NT2/D1 (cell line): ENCODE measurements around the gene ITPR2.

Experiments
- DNase-seq: peaks from one replicate; pipeline ENCODE4 v3.0.0-alpha.2; 2011; ENCODE audit warnings: low read depth, low spot score
- H3K27me3 ChIP-seq: 2 replicates; pipeline ENCODE4 v1.6.0; 2011; ENCODE audit warnings: mild to moderate bottlenecking; ENCODE audit not compliant: insufficient read length, insufficient read depth
- H3K36me3 ChIP-seq: 2 replicates; pipeline ENCODE4 v1.6.1; 2011; ENCODE audit warnings: mild to moderate bottlenecking, low read length, mixed read lengths; ENCODE audit not compliant: insufficient read depth, insufficient read length
- H3K4me1 ChIP-seq: 2 replicates; pipeline ENCODE4 v1.5.1; 2011; ENCODE audit not compliant: insufficient read depth, insufficient read length
- H3K4me3 ChIP-seq: 2 replicates; pipeline ENCODE4 v1.5.1; 2011; ENCODE audit warnings: low read depth; ENCODE audit not compliant: insufficient read length
- H3K9ac ChIP-seq: 2 replicates; pipeline ENCODE4 v1.6.0; 2011; ENCODE audit warnings: low read depth; ENCODE audit not compliant: insufficient read length
- H3K9me3 ChIP-seq: 2 replicates; pipeline ENCODE4 v1.5.1; 2011; ENCODE audit warnings: mild to moderate bottlenecking, low read length; ENCODE audit not compliant: insufficient read depth
- SUZ12 ChIP-seq: IDR thresholded peaks from 2 replicates; pipeline ENCODE4 v1.6.1; 2011; ENCODE audit not compliant: insufficient read length, insufficient read depth; ENCODE audit errors: extremely low read depth
- YY1 ChIP-seq: IDR thresholded peaks from 2 replicates; pipeline ENCODE4 v1.6.1; 2011; ENCODE audit not compliant: insufficient read length, insufficient read depth
- ZNF274 ChIP-seq: IDR thresholded peaks from 2 replicates; pipeline ENCODE4 v1.6.1; 2011; ENCODE audit warnings: mild to moderate bottlenecking, low read depth, low read length

The ITPR2 gene

GRCh38 chr12:26551385-26551784, 281.6 kb downstream of the ITPR2 start:
- H3K36me3 ChIP-seq, result no peaks in the 10 kb centered on the region

DNA sequence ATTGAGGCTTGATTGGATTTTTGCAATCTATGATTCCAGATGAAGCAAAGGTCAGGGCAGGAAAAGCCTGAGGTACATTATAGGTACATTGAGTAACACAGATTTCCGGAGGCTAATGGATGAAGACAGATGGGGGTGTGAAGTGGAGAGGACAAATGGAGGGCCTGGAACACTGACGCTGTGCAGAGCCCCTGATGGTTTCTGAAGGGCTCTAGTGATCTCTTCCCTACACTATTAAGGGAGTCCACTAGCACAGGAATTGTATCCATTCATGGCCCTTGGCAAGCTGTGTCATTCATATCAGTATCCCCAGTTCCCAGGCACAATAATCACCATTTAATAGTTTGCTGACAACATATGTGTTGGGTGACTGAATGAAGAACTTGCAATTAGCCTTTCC, 284.8 kb downstream of the ITPR2 start:
- peaks cover 11% of the 10 kb centered on the region; the same call in 1 of the 2 replicates for H3K9me3 ChIP-seq
- H3K27me3 ChIP-seq, result no peaks in the 10 kb centered on the region
- no peaks in the 10 kb centered on the region for H3K36me3 ChIP-seq
- DNase-seq, result no peak
- no peak overlapping the region for H3K4me3 ChIP-seq
- H3K9ac ChIP-seq, result no peak overlapping the region
- H3K4me1 ChIP-seq, result no peaks in the 10 kb centered on the region
- TF ChIP-seq ZNF274 (no peak), SUZ12 (no peak), YY1 (no peak)

More at GRCh38 chr12:26551385-26551784, 281.6 kb downstream of the ITPR2 start:
- no peaks in the 10 kb centered on the region for H3K27me3 ChIP-seq
- H3K9me3 ChIP-seq, result no peaks in the 10 kb centered on the region
- H3K4me3 ChIP-seq, result no peak overlapping the region
- no peaks in the 10 kb centered on the region for H3K4me1 ChIP-seq
- no peak overlapping the region for H3K9ac ChIP-seq
- TF ChIP-seq YY1 (no peak), ZNF274 (no peak), SUZ12 (no peak)
- no peak for DNase-seq

DNA sequence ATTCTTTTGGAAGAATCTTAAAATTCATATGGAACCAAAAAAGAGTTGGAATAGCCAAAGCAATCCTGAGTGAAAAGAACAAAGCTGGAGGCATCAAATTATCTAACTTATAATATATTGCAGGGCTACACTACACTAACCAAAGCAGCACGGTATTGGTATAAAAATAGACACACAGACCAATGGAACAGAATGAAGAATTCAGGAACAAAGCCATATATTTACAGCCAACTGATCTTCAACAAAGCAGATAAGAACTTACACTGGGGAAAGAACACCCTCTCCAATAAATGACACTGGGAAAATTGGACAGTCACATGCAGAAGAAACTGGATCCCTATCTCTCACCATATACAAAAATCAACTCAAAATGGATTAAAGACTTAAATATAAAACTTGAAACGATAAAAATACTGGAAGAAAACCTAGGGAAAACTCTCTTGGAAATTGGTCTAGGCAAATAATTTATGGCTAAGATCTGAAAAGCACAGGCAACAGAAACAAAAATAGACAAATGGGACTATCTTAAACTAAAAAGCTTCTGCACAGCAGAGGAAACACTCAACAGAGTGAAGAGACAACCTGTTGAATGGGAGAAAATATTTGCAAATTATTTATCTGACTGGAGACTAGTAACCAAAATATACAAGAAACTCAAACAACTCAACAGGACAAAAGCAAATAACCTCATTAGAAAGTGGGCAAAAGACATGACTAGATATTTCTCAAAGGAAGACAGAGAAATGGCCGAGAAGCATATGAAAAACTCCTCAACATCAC, 286.3 kb downstream of the ITPR2 start:
- no peaks in the 10 kb centered on the region for H3K4me1 ChIP-seq
- no peak overlapping the region for H3K4me3 ChIP-seq
- no peak overlapping the region for H3K9ac ChIP-seq
- TF ChIP-seq YY1, result no peak
- TF ChIP-seq ZNF274, result no peak
- no peak for TF ChIP-seq SUZ12
- peaks cover 11% of the 10 kb centered on the region; the same call in 1 of the 2 replicates for H3K9me3 ChIP-seq
- H3K36me3 ChIP-seq, result no peaks in the 10 kb centered on the region
- no peaks in the 10 kb centered on the region for H3K27me3 ChIP-seq
- no peak for DNase-seq

GRCh38 chr12:26539131-26539530, 293.9 kb downstream of the ITPR2 start:
- Histone ChIP-seq H3K9ac (no peak overlapping the region), H3K36me3 (no peaks in the 10 kb centered on the region), H3K9me3 (no peaks in the 10 kb centered on the region), H3K27me3 (no peaks in the 10 kb centered on the region), H3K4me3 (no peak overlapping the region), H3K4me1 (peaks cover 3% of the 10 kb centered on the region)
- no peak for TF ChIP-seq ZNF274
- no peak for TF ChIP-seq YY1
- TF ChIP-seq SUZ12, result no peak
- DNase-seq, result no peak

GRCh38 chr12:26537651-26538050, 295.3 kb downstream of the ITPR2 start:
- Histone ChIP-seq H3K4me1 (peaks cover 3% of the 10 kb centered on the region), H3K36me3 (no peaks in the 10 kb centered on the region), H3K27me3 (no peaks in the 10 kb centered on the region), H3K9me3 (no peaks in the 10 kb centered on the region), H3K4me3 (no peak overlapping the region), H3K9ac (no peak overlapping the region)
- DNase-seq, result no peak
- TF ChIP-seq YY1, result no peak
- TF ChIP-seq SUZ12, result no peak
- TF ChIP-seq ZNF274, result no peak

DNA sequence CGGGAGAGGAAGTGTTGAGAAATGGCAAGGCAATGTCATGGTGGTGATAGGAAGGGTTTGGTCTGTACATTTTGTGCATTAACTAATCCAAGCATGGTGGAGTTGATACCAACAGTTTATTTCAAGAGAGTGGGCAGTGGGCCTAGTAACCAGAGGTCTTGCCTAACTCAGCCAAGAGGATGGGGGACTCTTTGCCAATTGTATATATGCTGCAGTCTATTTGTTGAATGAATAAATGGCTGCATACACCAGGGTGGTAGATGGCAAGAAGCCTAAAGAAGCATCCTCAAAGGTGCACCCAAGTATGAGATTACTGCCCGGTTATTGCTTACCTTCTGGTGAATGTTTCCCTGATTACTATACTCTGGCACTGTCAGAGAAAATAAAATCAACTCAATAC, 295.9 kb downstream of the ITPR2 start:
- Histone ChIP-seq H3K9me3 (no peaks in the 10 kb centered on the region), H3K27me3 (no peaks in the 10 kb centered on the region), H3K4me3 (no peak overlapping the region), H3K36me3 (no peaks in the 10 kb centered on the region), H3K9ac (no peak overlapping the region), H3K4me1 (peaks cover 3% of the 10 kb centered on the region)
- no peak for TF ChIP-seq YY1
- no peak for TF ChIP-seq ZNF274
- TF ChIP-seq SUZ12, result no peak
- DNase-seq, result no peak

DNA sequence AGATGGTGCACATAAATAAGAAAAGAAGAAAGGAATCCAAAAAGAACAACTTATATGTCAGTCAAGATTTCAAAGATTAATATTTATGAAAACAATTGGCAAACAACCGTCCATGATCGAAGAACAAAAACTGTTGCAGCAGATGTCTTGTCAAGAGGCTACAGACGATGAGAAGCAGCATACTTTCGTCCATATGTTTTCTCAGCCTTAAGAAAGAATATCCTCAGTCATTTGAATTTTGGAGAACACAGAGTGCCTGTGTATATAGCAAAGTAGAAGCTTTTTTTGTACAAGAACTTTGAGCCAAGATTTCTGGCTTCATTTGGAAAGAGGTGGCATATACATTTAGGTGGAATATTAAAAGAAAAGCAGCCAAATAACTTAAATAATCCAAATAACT, 297.2 kb downstream of the ITPR2 start:
- Histone ChIP-seq H3K9ac (no peak overlapping the region), H3K27me3 (no peaks in the 10 kb centered on the region), H3K4me1 (peaks cover 3% of the 10 kb centered on the region), H3K9me3 (no peaks in the 10 kb centered on the region), H3K36me3 (no peaks in the 10 kb centered on the region), H3K4me3 (no peak overlapping the region)
- TF ChIP-seq SUZ12 (no peak), YY1 (no peak), ZNF274 (no peak)
- DNase-seq, result no peak
